Sigmoid colon (tissue), 7 donors: ENCODE measurements around the gene SNX5. TPM values are rescaled to one million over a fixed set of nuclear protein-coding genes. Genes with fewer than 3 reads are reported as not detected.

ENCODE experiments used
- DNase-seq: peaks from one replicate; pipeline ENCODE4 v3.0.0-alpha.2; 2019
- H3K27ac ChIP-seq, 4 donors: fragments of 200-600 bp; sonication (generic); one replicate each; pipeline ENCODE4 v1.5.1; 2016 to 2019; ENCODE audit warnings: mild to moderate bottlenecking in 1 of 4
- H3K27me3 ChIP-seq, 3 donors: fragments of 200-600 bp; sonication (generic); one replicate each; pipeline ENCODE4 v1.5.1; 2019; ENCODE audit warnings: mild to moderate bottlenecking in 1 of 3
- H3K36me3 ChIP-seq, 4 donors: fragments of 200-600 bp; sonication (generic); one replicate each; pipeline ENCODE4 v1.5.1; 2016 to 2019
- H3K4me1 ChIP-seq, 4 donors: fragments of 200-600 bp; sonication (generic); one replicate each; pipeline ENCODE4 v1.5.1; 2017 to 2019
- H3K4me3 ChIP-seq, 4 donors: fragments of 200-600 bp; sonication (generic); one replicate each; pipeline ENCODE4 v1.5.1; 2017 to 2019; ENCODE audit warnings: mild to moderate bottlenecking in 2 of 4, moderate library complexity in 1 of 4
- H3K9me3 ChIP-seq, 4 donors: fragments of 200-600 bp in 3 of 4; sonication (generic) in 3 of 4; one replicate each; pipeline versions ENCODE4 v1.5.1 to v1.6.1; 2013 to 2019
- EP300 ChIP-seq, 4 donors: sonication (generic); formaldehyde crosslinking; IDR thresholded peaks; one replicate each; pipeline ENCODE4 v1.6.1; 2017; ENCODE audit warnings: antibody characterized with exemption in 4 of 4
- POLR2A ChIP-seq, 2 donors: fragments of 450-650 bp; IDR thresholded peaks; one replicate each; pipeline ENCODE4 v1.6.1; 2016; ENCODE audit warnings: antibody characterized with exemption in 2 of 2, mild to moderate bottlenecking in 2 of 2, moderate library complexity in 2 of 2
- POLR2AphosphoS5 ChIP-seq, 4 donors: sonication (generic); formaldehyde crosslinking; IDR thresholded peaks; one replicate each; pipeline ENCODE4 v1.6.1; 2017; ENCODE audit warnings: antibody characterized with exemption in 4 of 4
- WGBS, 2 donors: extraction: QIAGEN DNeasy Blood & Tissue Kit; methylation state at CpG; one replicate each; pipeline ENCODE4 v1.1.7; 2013; 5-methylcytosine and 5-hydroxymethylcytosine counted together
- intact Hi-C: fragments of 100-400 bp; cut with DNase I; formaldehyde crosslinking; loops from one replicate; pipeline ENCODE4 v1.15.1; 2023
- polyA plus RNA-seq, 3 donors: library from polyadenylated mRNA; stranded (reverse); fragments of 200-250 nt; gene quantifications; one replicate each; pipeline ENCODE4 v1.2.3, GENCODE V29; 2013
- total RNA-seq, 4 donors: library from RNA; depleted of rRNA; stranded (reverse); fragments of >200 nt; gene quantifications; one replicate each; pipeline ENCODE4 v1.1.0, GENCODE V29; 2016
- TF ChIP-seq, protein P1 (sequence below), 4 experiments: fragments of 450-650 bp in 3 of 4; fragments of 200-600 bp in 1 of 4; IDR thresholded peaks; one replicate each; pipeline ENCODE4 v1.5.1; 2016 to 2019; ENCODE audit warnings: antibody characterized with exemption in 4 of 4, mild to moderate bottlenecking in 3 of 4, moderate library complexity in 2 of 4
- donor health status: healthy with polysubstance abuse.
- donor health status: Bipolar disorder and iron deficiency.
- donor health status: healthy.

The SNX5 gene
- total RNA-seq, result 10 to 100 TPM; 69.0 to 79.5 (median 72.5) TPM
- 10 to 100 TPM; 88.7 to 98.5 (median 89.9) TPM for polyA plus RNA-seq

DNA sequence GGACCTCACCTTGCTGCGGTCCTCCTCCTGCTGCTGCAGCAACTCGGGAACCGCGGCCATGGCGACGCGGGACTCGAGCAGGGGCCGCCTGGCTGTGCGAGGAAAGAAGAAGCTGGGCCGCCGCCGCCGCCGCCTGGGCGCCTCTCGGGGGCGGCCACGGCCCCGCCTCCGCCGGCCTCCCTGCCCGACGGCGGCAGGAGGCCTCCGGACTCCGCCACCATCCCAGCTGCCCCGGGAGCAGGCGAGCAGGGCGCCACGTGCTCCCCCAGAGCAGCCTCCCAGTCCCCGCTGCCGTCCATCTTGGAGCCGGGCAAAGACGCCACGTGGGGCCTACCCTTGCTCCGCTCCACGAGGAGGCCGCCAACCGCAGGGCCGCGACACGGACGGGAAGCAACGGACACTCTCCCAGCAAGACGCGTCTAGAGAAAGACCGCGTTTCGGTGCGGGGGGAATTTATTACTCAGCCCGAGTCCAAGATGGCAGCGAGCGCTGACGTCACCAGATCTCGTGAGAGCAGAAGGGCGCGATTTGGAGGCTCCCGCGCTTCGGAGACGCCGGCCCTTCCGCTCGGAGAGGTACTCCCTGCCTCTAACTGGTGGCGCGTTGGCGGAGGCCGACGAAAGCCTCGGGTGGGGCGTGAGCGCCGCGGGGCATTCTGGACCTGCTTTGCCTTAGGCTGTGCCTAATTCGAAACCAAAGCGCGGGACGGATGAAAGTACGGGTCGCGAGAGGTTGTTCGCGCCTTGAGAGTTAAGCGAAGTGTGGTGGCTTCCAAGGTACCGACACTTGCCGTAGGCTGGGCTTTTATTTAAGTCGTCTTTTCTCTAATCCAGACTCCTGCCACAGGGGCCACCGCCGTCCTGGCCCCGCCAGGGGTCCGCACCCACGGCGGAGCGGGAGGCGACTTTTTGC is at the start of gene SNX5, which contains the start of gene MGME1:
SNX5 (minus strand) TSS at position 429 of the 912 bp plus-strand sequence; CDS start at position 60, 369 bp downstream.
MGME1 (plus strand) TSS at position 653 of the 912 bp plus-strand sequence. CDS start 842 bp downstream, outside the sequence.
- 0% methylated on average over 96 of the region's 96 CpGs for WGBS, 2 donors
- intact Hi-C loops, result loop anchor here (1.0 to 5.0 kb wide), 3 partner anchors 169 to 436 kb away; partner anchors contain the start of genes BFSP1, KAT14 and PET117
- DNase-seq, result peak; percentile 100
- peaks cover 0 to 79% (median 64%) of the 10 kb centered on the region in 4 donors for H3K4me1 ChIP-seq
- no peaks in the 10 kb centered on the region for H3K27me3 ChIP-seq
- TF ChIP-seq EP300 (IDR thresholded peaks at IDR 0.05) (peak in 2 of 4 donors; percentile 17 to 48), POLR2AphosphoS5 (IDR thresholded peaks at IDR 0.05) (peak; percentile 68 to 90 (median 73)), POLR2A (IDR thresholded peaks at IDR 0.05) (peak; percentile 26 to 33)
- TF ChIP-seq, protein P1, sequence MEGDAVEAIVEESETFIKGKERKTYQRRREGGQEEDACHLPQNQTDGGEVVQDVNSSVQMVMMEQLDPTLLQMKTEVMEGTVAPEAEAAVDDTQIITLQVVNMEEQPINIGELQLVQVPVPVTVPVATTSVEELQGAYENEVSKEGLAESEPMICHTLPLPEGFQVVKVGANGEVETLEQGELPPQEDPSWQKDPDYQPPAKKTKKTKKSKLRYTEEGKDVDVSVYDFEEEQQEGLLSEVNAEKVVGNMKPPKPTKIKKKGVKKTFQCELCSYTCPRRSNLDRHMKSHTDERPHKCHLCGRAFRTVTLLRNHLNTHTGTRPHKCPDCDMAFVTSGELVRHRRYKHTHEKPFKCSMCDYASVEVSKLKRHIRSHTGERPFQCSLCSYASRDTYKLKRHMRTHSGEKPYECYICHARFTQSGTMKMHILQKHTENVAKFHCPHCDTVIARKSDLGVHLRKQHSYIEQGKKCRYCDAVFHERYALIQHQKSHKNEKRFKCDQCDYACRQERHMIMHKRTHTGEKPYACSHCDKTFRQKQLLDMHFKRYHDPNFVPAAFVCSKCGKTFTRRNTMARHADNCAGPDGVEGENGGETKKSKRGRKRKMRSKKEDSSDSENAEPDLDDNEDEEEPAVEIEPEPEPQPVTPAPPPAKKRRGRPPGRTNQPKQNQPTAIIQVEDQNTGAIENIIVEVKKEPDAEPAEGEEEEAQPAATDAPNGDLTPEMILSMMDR (IDR thresholded peaks at IDR 0.05), result no peak
- H3K27ac ChIP-seq, result peak within 1 kb of the TSS; percentile 94 to 97 (median 96)
- H3K9me3 ChIP-seq, result no peaks in the 10 kb centered on the region
- H3K4me3 ChIP-seq, result peak within 1 kb of the TSS; percentile 55 to 95 (median 83)
- no peaks in the 10 kb centered on the region for H3K36me3 ChIP-seq

DNA sequence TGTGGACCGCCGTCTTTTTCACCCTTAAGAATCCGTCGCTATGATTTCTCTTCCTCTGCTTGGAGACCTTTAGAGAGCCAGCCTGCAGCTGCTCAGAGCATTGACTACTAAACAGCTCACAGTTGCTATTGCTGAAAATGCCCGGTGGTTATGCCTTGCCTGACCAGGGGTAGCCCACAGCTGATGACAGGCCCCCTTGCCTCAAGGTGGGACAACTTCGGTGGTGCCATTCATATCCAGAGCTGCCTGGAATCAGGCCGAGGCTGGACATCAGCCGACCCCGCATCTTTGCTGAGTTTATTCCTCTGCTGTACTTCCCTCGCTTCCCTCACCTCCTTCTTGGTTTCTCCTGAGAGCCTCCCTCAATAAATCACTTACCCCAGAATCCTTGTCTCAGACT is 49.5 kb upstream of the SNX5 start:
- H3K9me3 ChIP-seq, result no peaks in the 10 kb centered on the region
- intact Hi-C loops, result no loop called here
- H3K27ac ChIP-seq, result no peak overlapping the region
- 92 to 94% methylated on average over 10 of the region's 10 CpGs for WGBS, 2 donors
- no peaks in the 10 kb centered on the region for H3K27me3 ChIP-seq
- no peaks in the 10 kb centered on the region for H3K36me3 ChIP-seq
- H3K4me1 ChIP-seq, result no peaks in the 10 kb centered on the region
- TF ChIP-seq EP300 (IDR thresholded peaks at IDR 0.05), result no peak
- TF ChIP-seq, protein P1 (IDR thresholded peaks at IDR 0.05), result no peak
- no peak for TF ChIP-seq POLR2A (IDR thresholded peaks at IDR 0.05)
- no peak for TF ChIP-seq POLR2AphosphoS5 (IDR thresholded peaks at IDR 0.05)
- no peak for DNase-seq
- H3K4me3 ChIP-seq, result no peak overlapping the region

DNA sequence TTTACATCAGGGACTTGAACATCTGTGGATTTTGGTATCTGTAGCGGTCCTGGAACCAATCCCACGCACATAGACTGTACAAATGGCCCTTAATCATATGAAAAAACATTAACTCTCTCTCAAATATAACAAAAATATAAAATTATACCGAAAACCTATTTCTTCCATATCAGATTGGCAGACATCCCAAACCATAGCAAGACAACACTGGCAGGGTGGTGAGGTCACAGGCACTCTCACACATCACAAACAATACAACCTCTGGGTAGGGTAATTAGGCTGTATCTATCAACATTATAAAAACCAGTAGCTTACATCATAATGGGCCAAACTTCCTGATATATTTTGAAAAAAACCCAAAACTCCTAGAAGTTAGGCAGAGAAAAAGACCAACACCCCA is 48.2 kb upstream of the SNX5 start:
- WGBS, 2 donors, result 29 to 72% methylated on average over 3 of the region's 3 CpGs
- intact Hi-C loops, result no loop called here
- Histone ChIP-seq H3K9me3 (no peaks in the 10 kb centered on the region), H3K4me3 (no peak overlapping the region), H3K36me3 (no peaks in the 10 kb centered on the region), H3K4me1 (no peaks in the 10 kb centered on the region), H3K27ac (no peak overlapping the region), H3K27me3 (no peaks in the 10 kb centered on the region)
- TF ChIP-seq POLR2AphosphoS5 (IDR thresholded peaks at IDR 0.05) (no peak), POLR2A (IDR thresholded peaks at IDR 0.05) (no peak), EP300 (IDR thresholded peaks at IDR 0.05) (no peak)
- TF ChIP-seq, protein P1 (IDR thresholded peaks at IDR 0.05), result no peak
- no peak for DNase-seq

DNA sequence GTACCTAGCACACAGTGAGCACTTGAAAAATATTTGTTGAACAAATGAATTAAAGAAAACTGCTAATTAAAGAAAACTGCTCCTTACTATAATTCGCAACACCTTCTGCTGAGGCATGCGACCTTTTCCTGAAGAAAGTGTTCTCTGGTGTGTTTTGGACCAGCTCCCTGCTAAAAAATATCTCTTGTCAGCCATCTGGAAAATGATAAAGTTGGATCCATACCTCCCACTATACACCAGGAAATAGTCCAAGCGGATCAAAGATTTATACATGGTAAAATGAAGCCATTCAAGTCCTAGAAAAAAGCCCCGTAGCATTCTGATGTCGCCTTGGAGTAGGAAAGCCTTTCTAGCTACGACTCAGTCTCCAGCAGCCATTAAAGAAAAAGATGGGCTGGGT is 45.8 kb upstream of the SNX5 start:
- intact Hi-C loops, result no loop called here
- no peak overlapping the region for H3K4me3 ChIP-seq
- no peaks in the 10 kb centered on the region for H3K9me3 ChIP-seq
- WGBS, 2 donors, result 91 to 95% methylated on average over 6 of the region's 6 CpGs
- no peaks in the 10 kb centered on the region for H3K4me1 ChIP-seq
- DNase-seq, result no peak
- H3K36me3 ChIP-seq, result no peaks in the 10 kb centered on the region
- TF ChIP-seq EP300 (IDR thresholded peaks at IDR 0.05) (no peak), POLR2AphosphoS5 (IDR thresholded peaks at IDR 0.05) (no peak), POLR2A (IDR thresholded peaks at IDR 0.05) (no peak)
- TF ChIP-seq, protein P1 (IDR thresholded peaks at IDR 0.05), result no peak
- no peaks in the 10 kb centered on the region for H3K27me3 ChIP-seq
- H3K27ac ChIP-seq, result no peak overlapping the region
